Dendritic cell treated with granulocyte-macrophage colony-stimulating factor and Interleukin-4, amounts not matched to agents 40 ng/mL and 50 ng/mL, for 4 days (primary cell): ENCODE measurements around the gene STXBP6.

Source experiments
- H3K27ac Mint-ChIP-seq: one replicate; pipeline ENCODE4 v1.8.0; 2022; ENCODE audit warnings: mild to moderate bottlenecking, mixed read lengths
- H3K27me3 Mint-ChIP-seq: one replicate; pipeline ENCODE4 v1.8.0; 2022; ENCODE audit warnings: mild to moderate bottlenecking, mixed read lengths
- H3K36me3 Mint-ChIP-seq: one replicate; pipeline ENCODE4 v1.8.0; 2022; ENCODE audit warnings: low read depth, mixed read lengths
- H3K4me1 Mint-ChIP-seq: one replicate; pipeline ENCODE4 v1.8.0; 2022; ENCODE audit warnings: low read depth, mixed read lengths
- H3K4me3 Mint-ChIP-seq: one replicate; pipeline ENCODE4 v1.8.0; 2022; ENCODE audit warnings: mild to moderate bottlenecking, moderate library complexity, mixed read lengths
- H3K9me3 Mint-ChIP-seq: one replicate; pipeline ENCODE4 v1.8.0; 2022; ENCODE audit warnings: mixed read lengths
- intact Hi-C: fragments of 100-400 bp; cut with micrococcal nuclease; formaldehyde crosslinking; loops from one replicate; pipeline ENCODE4 v1.15.0; 2022

Gene STXBP6

DNA sequence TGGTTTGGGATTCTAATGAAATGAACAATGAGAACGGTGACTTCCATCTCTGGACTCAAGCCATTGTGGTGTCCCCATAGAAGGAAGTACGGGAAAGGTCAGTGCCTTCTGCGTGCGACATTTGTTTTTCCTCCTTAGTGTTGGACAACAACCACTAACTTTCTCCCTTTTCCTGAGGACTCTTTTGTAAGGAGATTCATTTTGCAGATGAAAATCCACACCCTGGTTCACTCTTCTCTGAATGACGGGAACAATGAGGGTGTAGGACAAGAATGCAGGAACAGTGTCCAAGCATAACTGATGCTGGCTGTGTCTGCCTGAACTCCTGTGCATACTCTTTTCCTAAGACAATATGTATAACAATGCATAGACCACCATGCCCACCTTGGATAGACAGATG lies 176.4 kb downstream of the STXBP6 start:
- Mint-ChIP-seq H3K27me3 (peaks cover 2% of the 10 kb centered on the region), H3K4me3 (no peak overlapping the region), H3K4me1 (peaks cover 43% of the 10 kb centered on the region), H3K27ac (no peak overlapping the region), H3K36me3 (no peaks in the 10 kb centered on the region), H3K9me3 (no peaks in the 10 kb centered on the region)
- intact Hi-C loops, result no loop called here

- H3K27me3 Mint-ChIP-seq, result peaks cover 2% of the 10 kb centered on the region
- H3K36me3 Mint-ChIP-seq, result no peaks in the 10 kb centered on the region
- H3K4me1 Mint-ChIP-seq, result peaks cover 33% of the 10 kb centered on the region
- intact Hi-C loops, result no loop called here
- H3K4me3 Mint-ChIP-seq, result no peak overlapping the region
- no peak overlapping the region for H3K27ac Mint-ChIP-seq
- H3K9me3 Mint-ChIP-seq, result no peaks in the 10 kb centered on the region
Measured at GRCh38 chr14:24870949-24871701, 178.8 kb downstream of the STXBP6 start.

- Mint-ChIP-seq H3K4me3 (no peak overlapping the region), H3K9me3 (no peaks in the 10 kb centered on the region), H3K27me3 (peaks cover 2% of the 10 kb centered on the region), H3K36me3 (no peaks in the 10 kb centered on the region), H3K27ac (no peak overlapping the region), H3K4me1 (peaks cover 9% of the 10 kb centered on the region)
- intact Hi-C loops, result no loop called here
Measured at GRCh38 chr14:24868389-24868788, 181.6 kb downstream of the STXBP6 start.

DNA sequence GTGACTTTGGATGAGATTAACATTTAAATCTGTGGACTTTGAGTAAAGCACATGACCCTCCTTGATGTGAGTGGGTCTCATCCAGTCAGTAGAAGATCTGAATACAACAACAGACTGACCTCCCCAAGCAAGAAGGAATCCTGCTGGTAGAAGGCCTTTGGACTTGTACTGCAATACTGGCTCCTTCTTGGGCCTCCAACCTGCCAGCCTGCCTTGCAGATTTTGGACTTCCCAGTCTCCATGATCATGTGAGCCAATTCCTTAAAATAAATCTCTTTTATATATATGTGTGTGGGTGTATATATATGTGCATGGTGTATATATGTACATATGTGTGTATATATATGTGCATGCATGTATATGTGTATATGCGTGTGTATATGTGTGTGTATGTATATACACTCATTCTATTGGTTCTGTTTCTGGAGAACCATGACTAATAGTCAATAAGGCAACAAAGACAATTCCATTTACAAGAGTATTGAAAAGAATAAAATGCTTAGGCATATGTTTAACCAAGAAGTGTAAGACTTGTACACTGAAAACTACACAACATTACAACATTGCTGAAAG lies 183.8 kb downstream of the STXBP6 start:
- intact Hi-C loops, result no loop called here

DNA sequence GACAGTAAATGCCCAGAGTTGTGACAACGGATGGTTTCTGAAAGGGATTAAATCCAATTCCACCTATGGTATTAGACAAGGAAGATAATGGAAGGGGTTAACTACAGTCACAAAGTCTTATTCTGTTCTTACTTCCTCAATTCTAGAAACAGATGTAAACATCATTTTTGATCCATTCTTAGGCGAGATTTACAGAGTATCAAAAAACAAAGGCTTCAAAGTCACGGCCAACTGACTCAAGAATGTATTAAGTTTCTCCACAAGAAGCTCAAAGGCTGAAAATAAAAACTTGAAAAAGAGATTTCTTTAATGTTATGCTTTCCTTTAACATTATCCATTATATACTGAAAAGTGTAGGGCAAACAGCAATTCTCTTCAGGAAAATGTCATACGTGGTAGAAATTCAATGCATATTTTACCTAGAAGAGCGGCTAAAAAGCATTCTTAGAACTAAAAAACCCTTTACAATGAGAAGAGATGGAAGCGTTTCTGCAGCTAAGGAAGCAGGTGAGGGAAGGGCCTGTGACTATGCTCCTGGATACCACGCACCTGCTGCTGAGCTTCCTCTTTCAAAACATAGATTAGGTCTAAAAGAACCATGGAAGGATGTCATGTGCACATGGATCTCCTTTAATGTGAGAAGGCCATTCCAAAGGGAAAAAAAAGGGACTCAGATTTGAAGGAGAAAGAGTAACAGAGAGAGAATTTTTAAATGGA lies 185.8 kb downstream of the STXBP6 start:
- Mint-ChIP-seq H3K4me3 (no peak overlapping the region), H3K4me1 (peaks cover 5% of the 10 kb centered on the region)

More for the DNA sequence above, 183.8 kb downstream of the STXBP6 start:
- Mint-ChIP-seq H3K27ac (no peak overlapping the region), H3K27me3 (no peaks in the 10 kb centered on the region), H3K4me1 (peaks cover 5% of the 10 kb centered on the region), H3K36me3 (no peaks in the 10 kb centered on the region), H3K4me3 (no peak overlapping the region), H3K9me3 (no peaks in the 10 kb centered on the region)

GRCh38 chr14:24861083-24861630 lies 188.8 kb downstream of the STXBP6 start:
- Mint-ChIP-seq H3K27ac (no peak overlapping the region), H3K4me1 (no peaks in the 10 kb centered on the region), H3K4me3 (no peak overlapping the region), H3K27me3 (peaks cover 3% of the 10 kb centered on the region), H3K9me3 (no peaks in the 10 kb centered on the region), H3K36me3 (no peaks in the 10 kb centered on the region)
- intact Hi-C loops, result no loop called here

More for the DNA sequence above, 185.8 kb downstream of the STXBP6 start:
- intact Hi-C loops, result no loop called here
- Mint-ChIP-seq H3K9me3 (no peaks in the 10 kb centered on the region), H3K27ac (no peak overlapping the region), H3K27me3 (no peaks in the 10 kb centered on the region), H3K36me3 (no peaks in the 10 kb centered on the region)

DNA sequence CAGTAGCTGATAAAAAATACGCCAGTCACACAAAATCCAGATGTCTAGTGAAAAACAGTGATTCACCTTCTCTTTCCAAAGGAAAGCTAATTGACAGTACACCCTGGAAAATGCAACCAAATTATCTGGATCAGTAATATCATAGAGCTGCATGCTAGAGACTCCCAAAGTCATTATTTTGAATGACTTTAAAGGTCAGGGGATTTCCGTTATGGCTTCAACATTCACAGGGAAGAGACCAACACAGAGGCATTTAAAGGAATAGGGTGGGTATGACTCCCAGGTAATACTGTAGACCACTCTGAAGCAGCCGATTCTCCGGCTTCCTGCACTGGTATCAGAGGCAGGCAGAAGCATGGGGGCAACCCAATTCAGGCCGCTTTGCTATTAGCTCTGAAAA lies 190.4 kb downstream of the STXBP6 start:
- Mint-ChIP-seq H3K27me3 (peaks cover 3% of the 10 kb centered on the region), H3K9me3 (no peaks in the 10 kb centered on the region), H3K36me3 (no peaks in the 10 kb centered on the region), H3K27ac (no peak overlapping the region), H3K4me1 (no peaks in the 10 kb centered on the region), H3K4me3 (no peak overlapping the region)
- intact Hi-C loops, result no loop called here

DNA sequence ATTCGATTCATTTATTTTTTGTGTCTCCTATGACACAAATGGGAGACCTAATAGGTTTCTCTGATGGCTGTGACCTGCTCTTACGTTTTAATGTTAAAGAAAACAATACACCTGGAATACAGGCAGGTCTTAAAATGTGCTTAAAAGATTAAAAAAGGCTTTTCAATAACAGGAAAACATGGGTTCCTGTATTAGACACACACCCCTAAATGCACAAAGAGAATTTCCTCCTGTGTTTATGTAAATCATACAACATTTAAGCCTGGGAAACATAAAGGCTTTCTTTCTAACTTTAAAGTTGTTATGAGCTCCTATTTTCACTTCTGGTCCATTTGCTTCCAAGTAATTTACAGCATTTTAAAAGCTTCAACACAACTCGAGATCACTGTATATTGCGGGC lies 191.3 kb downstream of the STXBP6 start:
- H3K36me3 Mint-ChIP-seq, result no peaks in the 10 kb centered on the region
- intact Hi-C loops, result no loop called here
- no peak overlapping the region for H3K27ac Mint-ChIP-seq
- H3K4me3 Mint-ChIP-seq, result no peak overlapping the region
- H3K4me1 Mint-ChIP-seq, result no peaks in the 10 kb centered on the region
- no peaks in the 10 kb centered on the region for H3K9me3 Mint-ChIP-seq
- peaks cover 3% of the 10 kb centered on the region for H3K27me3 Mint-ChIP-seq

DNA sequence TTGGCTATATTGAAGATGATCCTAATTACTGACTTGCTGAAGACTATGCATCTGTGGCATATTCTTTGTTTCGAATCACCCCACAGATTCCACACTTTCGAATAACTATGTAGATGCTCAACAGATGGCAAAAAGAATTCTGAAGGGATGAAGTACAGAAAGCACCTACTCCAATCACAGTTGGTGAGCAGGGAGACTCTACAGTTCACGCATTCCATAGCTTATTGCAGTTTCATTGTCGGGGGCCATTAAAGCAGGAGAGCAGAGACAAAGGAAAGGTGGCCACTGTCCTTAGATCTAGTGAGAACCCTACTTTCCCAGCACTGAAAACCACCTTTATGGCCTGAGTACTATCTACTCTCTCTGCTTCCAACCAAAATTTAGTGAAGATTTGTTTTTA lies 191.9 kb downstream of the STXBP6 start:
- no peaks in the 10 kb centered on the region for H3K9me3 Mint-ChIP-seq
- H3K4me3 Mint-ChIP-seq, result no peak overlapping the region
- H3K4me1 Mint-ChIP-seq, result no peaks in the 10 kb centered on the region
- H3K27me3 Mint-ChIP-seq, result peaks cover 3% of the 10 kb centered on the region
- no peaks in the 10 kb centered on the region for H3K36me3 Mint-ChIP-seq
- intact Hi-C loops, result no loop called here
- no peak overlapping the region for H3K27ac Mint-ChIP-seq

DNA sequence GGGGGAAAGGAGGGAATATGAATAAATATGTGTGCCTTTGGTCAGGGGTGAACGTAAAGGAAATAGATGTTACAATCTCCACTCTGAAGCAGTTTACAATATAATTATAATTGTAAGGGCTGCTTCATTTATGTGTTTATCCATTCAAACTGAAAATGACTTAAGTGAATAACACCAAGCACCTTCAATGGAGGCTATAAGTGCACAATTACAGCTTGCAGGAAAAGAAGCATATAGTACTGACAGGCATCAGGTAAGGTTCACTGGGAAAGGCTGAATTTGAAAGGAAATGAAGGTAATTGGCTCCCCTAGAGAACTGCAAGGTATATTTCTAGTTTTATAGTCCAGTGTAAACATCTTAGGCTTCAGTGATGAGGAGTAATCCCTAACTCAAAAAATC lies 192.7 kb downstream of the STXBP6 start:
- H3K27me3 Mint-ChIP-seq, result peaks cover 3% of the 10 kb centered on the region

GRCh38 chr14:24853446-24853845 lies 196.5 kb downstream of the STXBP6 start:
- no peaks in the 10 kb centered on the region for H3K9me3 Mint-ChIP-seq
- H3K27me3 Mint-ChIP-seq, result peaks cover 3% of the 10 kb centered on the region
- H3K4me3 Mint-ChIP-seq, result no peak overlapping the region
- no peak overlapping the region for H3K27ac Mint-ChIP-seq
- H3K4me1 Mint-ChIP-seq, result peaks cover 9% of the 10 kb centered on the region
- intact Hi-C loops, result no loop called here
- H3K36me3 Mint-ChIP-seq, result no peaks in the 10 kb centered on the region

More for the DNA sequence above, 192.7 kb downstream of the STXBP6 start:
- no peaks in the 10 kb centered on the region for H3K36me3 Mint-ChIP-seq
- no peak overlapping the region for H3K27ac Mint-ChIP-seq
- intact Hi-C loops, result no loop called here
- no peaks in the 10 kb centered on the region for H3K9me3 Mint-ChIP-seq
- H3K4me1 Mint-ChIP-seq, result peaks cover 2% of the 10 kb centered on the region
- H3K4me3 Mint-ChIP-seq, result no peak overlapping the region

- H3K27me3 Mint-ChIP-seq, result peaks cover 3% of the 10 kb centered on the region
- no peaks in the 10 kb centered on the region for H3K36me3 Mint-ChIP-seq
- H3K4me3 Mint-ChIP-seq, result no peak overlapping the region
- intact Hi-C loops, result no loop called here
- H3K4me1 Mint-ChIP-seq, result peaks cover 9% of the 10 kb centered on the region
- no peaks in the 10 kb centered on the region for H3K9me3 Mint-ChIP-seq
- no peak overlapping the region for H3K27ac Mint-ChIP-seq
Measured at GRCh38 chr14:24852312-24853060, 197.5 kb downstream of the STXBP6 start.

GRCh38 chr14:24851837-24852236 lies 198.1 kb downstream of the STXBP6 start:
- H3K9me3 Mint-ChIP-seq, result no peaks in the 10 kb centered on the region
- peaks cover under 1% of the 10 kb centered on the region for H3K27me3 Mint-ChIP-seq
- no peak overlapping the region for H3K4me3 Mint-ChIP-seq
- H3K36me3 Mint-ChIP-seq, result no peaks in the 10 kb centered on the region
- H3K27ac Mint-ChIP-seq, result no peak overlapping the region
- H3K4me1 Mint-ChIP-seq, result peaks cover 9% of the 10 kb centered on the region
- intact Hi-C loops, result no loop called here
